GM21528 (cell line): ENCODE data around the gene PGC.
A peak's percentile ranks its signal among the peaks of the same experiment; 100 is the strongest.

ENCODE experiments used
- ATAC-seq: cut with Tn5 transposase; IDR thresholded peaks from one replicate; pipeline ENCODE4 v1.9.1; 2021; ENCODE audit warnings: mild to moderate bottlenecking, moderate library complexity; ENCODE audit not compliant: unreplicated experiment, low FRiP score

PGC gene

GRCh38 chr6:41750374-41750773, 3.2 kb upstream of the PGC start:
- no peak for ATAC-seq

- ATAC-seq: no peak
Measured at GRCh38 chr6:41748542-41748941, 1.3 kb upstream of the PGC start.

- no peak for ATAC-seq
Measured at GRCh38 chr6:41748102-41748477, 893 bp upstream of the PGC start.

- ATAC-seq: no peak
Measured at GRCh38 chr6:41746107-41746506, 1.1 kb downstream of the PGC start.

GRCh38 chr6:41744236-41744787, 2.9 kb downstream of the PGC start:
- no peak for ATAC-seq

GRCh38 chr6:41743406-41744235, 3.6 kb downstream of the PGC start:
- ATAC-seq: no peak

GRCh38 chr6:41741625-41742490, 5.3 kb downstream of the PGC start:
- ATAC-seq: no peak

- no peak for ATAC-seq
Measured at GRCh38 chr6:41740366-41741162, 6.6 kb downstream of the PGC start.

- ATAC-seq: no peak
Measured at GRCh38 chr6:41739041-41739440, 8.2 kb downstream of the PGC start.

GRCh38 chr6:41737591-41738130, 9.5 kb downstream of the PGC start:
- ATAC-seq: no peak

- no peak for ATAC-seq
Measured at GRCh38 chr6:41736800-41737555, 10.2 kb downstream of the PGC start.

- no peak for ATAC-seq
Measured at GRCh38 chr6:41736186-41736733, 10.9 kb downstream of the PGC start.

- ATAC-seq: peak; percentile 49
Measured at GRCh38 chr6:41735427-41736185, 11.6 kb downstream of the PGC start, which contains the start of gene TFEB. TSS of gene TFEB (minus strand) at chr6:41735608. CDS start at chr6:41691213, 44,395 bp downstream.

GRCh38 chr6:41734666-41735426, 12.4 kb downstream of the PGC start:
- ATAC-seq: peak; percentile 39

GRCh38 chr6:41733707-41734665, 13.2 kb downstream of the PGC start:
- ATAC-seq: peak; percentile 45

- ATAC-seq: no peak
Measured at GRCh38 chr6:41733360-41733706, 13.9 kb downstream of the PGC start.
